ENCODE results near the gene CBFA2T3.
"Not testable (repeated sequence)": the region's sequence is repeated elsewhere in the genome, so short reads cannot be mapped to it uniquely, and the experiment has no call there.

The CBFA2T3 gene

GRCh38 chr16:88909431-88910210, 67.4 kb downstream of the CBFA2T3 start:
- no peak for DNase-seq (ENCODE audit: low read depth in 2 of 2)

GRCh38 chr16:88908307-88908706, 68.7 kb downstream of the CBFA2T3 start:
- DNase-seq (ENCODE audit: low read depth in 2 of 2) = no peak

- no peak for DNase-seq (ENCODE audit: low read depth in 2 of 2)
These were observed 69.2 kb downstream of the CBFA2T3 start for GRCh38 chr16:88907768-88908167.

GRCh38 chr16:88906535-88907105, 70.4 kb downstream of the CBFA2T3 start:
- no peak for DNase-seq (ENCODE audit: low read depth in 2 of 2)

GRCh38 chr16:88906020-88906419, 71.0 kb downstream of the CBFA2T3 start:
- no peak for DNase-seq (ENCODE audit: low read depth in 2 of 2)

GRCh38 chr16:88905563-88905962, 71.4 kb downstream of the CBFA2T3 start:
- no peak for DNase-seq (ENCODE audit: low read depth in 2 of 2)

GRCh38 chr16:88904676-88905365, 72.2 kb downstream of the CBFA2T3 start:
- no peak for DNase-seq (ENCODE audit: low read depth in 2 of 2)

- no peak for DNase-seq (ENCODE audit: low read depth in 2 of 2)
These were observed 73.7 kb downstream of the CBFA2T3 start for GRCh38 chr16:88903267-88903666.

- DNase-seq (ENCODE audit: low read depth in 2 of 2) = no peak
These were observed 74.3 kb downstream of the CBFA2T3 start for GRCh38 chr16:88902744-88903143.

GRCh38 chr16:88901718-88902337, 75.2 kb downstream of the CBFA2T3 start:
- DNase-seq (ENCODE audit: low read depth in 2 of 2) = no peak

GRCh38 chr16:88900662-88901052, 76.3 kb downstream of the CBFA2T3 start:
- DNase-seq (ENCODE audit: low read depth in 2 of 2) = no peak

GRCh38 chr16:88899901-88900661, 76.9 kb downstream of the CBFA2T3 start:
- DNase-seq (ENCODE audit: low read depth in 2 of 2) = no peak

GRCh38 chr16:88897696-88898425, 79.1 kb downstream of the CBFA2T3 start:
- no peak for DNase-seq (ENCODE audit: low read depth in 2 of 2)

GRCh38 chr16:88896238-88897070, 80.6 kb downstream of the CBFA2T3 start:
- DNase-seq (ENCODE audit: low read depth in 2 of 2) = no peak

GRCh38 chr16:88895335-88895734, 81.7 kb downstream of the CBFA2T3 start:
- DNase-seq (ENCODE audit: low read depth in 2 of 2) = no peak

- no peak for DNase-seq (ENCODE audit: low read depth in 2 of 2)
These were observed 82.2 kb downstream of the CBFA2T3 start for GRCh38 chr16:88894681-88895300.

- not testable (repeated sequence) for DNase-seq (ENCODE audit: low read depth in 2 of 2)
These were observed 82.7 kb downstream of the CBFA2T3 start for GRCh38 chr16:88894266-88894665.

- no peak for DNase-seq (ENCODE audit: low read depth in 2 of 2)
These were observed 83.7 kb downstream of the CBFA2T3 start for GRCh38 chr16:88893127-88893968.

- no peak for DNase-seq (ENCODE audit: low read depth in 2 of 2)
These were observed 84.9 kb downstream of the CBFA2T3 start for GRCh38 chr16:88892065-88892464.
